Skeletal muscle tissue (tissue), 4 donors: ENCODE measurements around the gene CORO1C. TPM values are rescaled to one million over a fixed set of nuclear protein-coding genes. Genes with fewer than 3 reads are reported as not detected.

Experiments used
- H3K27ac ChIP-seq: one replicate; pipeline ENCODE4 v1.7.0; 2013; ENCODE audit warnings: mild to moderate bottlenecking, low read depth, low read length, inconsistent platforms
- H3K27me3 ChIP-seq, 3 donors: one replicate each; pipeline ENCODE4 v1.7.0; 2013; ENCODE audit warnings: low read length in 3 of 3; ENCODE audit not compliant: control insufficient read depth in 3 of 3, insufficient read depth in 3 of 3
- H3K36me3 ChIP-seq, 3 donors: one replicate each; pipeline ENCODE4 v1.7.0; 2013; ENCODE audit warnings: low read length in 3 of 3; ENCODE audit not compliant: control insufficient read depth in 3 of 3, insufficient read depth in 3 of 3
- H3K4me1 ChIP-seq, 3 donors: one replicate each; pipeline ENCODE4 v1.7.0; 2013; ENCODE audit warnings: low read length in 3 of 3, mild to moderate bottlenecking in 3 of 3; ENCODE audit not compliant: control insufficient read depth in 3 of 3, insufficient read depth in 3 of 3
- H3K4me3 ChIP-seq, 3 donors: one replicate each; pipeline ENCODE4 v1.7.0; 2013; ENCODE audit warnings: low read length in 3 of 3
- H3K9ac ChIP-seq, 3 donors: one replicate each; pipeline ENCODE4 v1.7.0; 2013; ENCODE audit warnings: low read length in 3 of 3, mild to moderate bottlenecking in 3 of 3, moderate library complexity in 2 of 3, low read depth in 1 of 3
- H3K9me3 ChIP-seq, 3 donors: one replicate each; pipeline ENCODE4 v1.7.0; 2013; ENCODE audit warnings: low read length in 3 of 3; ENCODE audit not compliant: control insufficient read depth in 3 of 3
- total RNA-seq: library from RNA; depleted of rRNA; stranded (reverse); fragments of >200 nt; gene quantifications from one replicate; pipeline ENCODE4 v1.2.3, GENCODE V29; 2014
- donor health status: Osteomylitis.

CORO1C gene
- total RNA-seq, 1 donor from 2014 or later, result 154 TPM

DNA sequence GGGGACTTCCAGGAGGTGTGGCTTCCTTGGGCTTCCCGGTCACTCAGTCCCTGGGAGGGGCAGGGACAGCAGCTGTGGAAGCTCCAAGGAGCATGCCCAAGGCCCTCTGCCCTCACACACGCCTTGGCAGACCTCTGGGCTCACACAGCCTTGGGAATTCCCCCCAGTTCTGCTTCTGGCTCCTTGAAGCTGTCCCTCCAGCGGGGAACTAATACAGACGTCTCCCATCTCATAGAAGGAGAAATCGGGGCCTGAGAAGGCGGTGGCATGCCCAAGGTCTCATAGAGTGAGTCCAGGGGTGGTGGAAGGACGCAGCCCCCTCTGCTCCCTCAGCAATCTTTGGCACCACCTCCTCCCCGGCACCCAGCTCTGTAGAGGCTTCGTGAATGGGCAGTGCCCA, 117.8 kb downstream of the CORO1C start:
- H3K4me1 ChIP-seq, result peaks cover 9 to 17% (median 12%) of the 10 kb centered on the region in 3 donors
- H3K9me3 ChIP-seq, result no peaks in the 10 kb centered on the region
- H3K36me3 ChIP-seq, result no peaks in the 10 kb centered on the region
- H3K4me3 ChIP-seq, result no peak overlapping the region
- H3K27me3 ChIP-seq, result peaks cover 3 to 7% (median 5%) of the 10 kb centered on the region in 3 donors
- no peak overlapping the region for H3K9ac ChIP-seq
- no peak overlapping the region for H3K27ac ChIP-seq

GRCh38 chr12:108612788-108613282, 118.5 kb downstream of the CORO1C start:
- no peak overlapping the region for H3K9ac ChIP-seq
- no peaks in the 10 kb centered on the region for H3K36me3 ChIP-seq
- peaks cover 3 to 8% (median 6%) of the 10 kb centered on the region in 3 donors for H3K27me3 ChIP-seq
- H3K9me3 ChIP-seq, result no peaks in the 10 kb centered on the region
- no peak overlapping the region for H3K27ac ChIP-seq
- no peak overlapping the region for H3K4me3 ChIP-seq
- H3K4me1 ChIP-seq, result peaks cover 6 to 15% (median 10%) of the 10 kb centered on the region in 3 donors

GRCh38 chr12:108611884-108612415, 119.4 kb downstream of the CORO1C start:
- peaks cover 6 to 8% (median 7%) of the 10 kb centered on the region in 3 donors for H3K4me1 ChIP-seq
- H3K9me3 ChIP-seq, result no peaks in the 10 kb centered on the region
- peaks cover 3 to 8% (median 6%) of the 10 kb centered on the region in 3 donors for H3K27me3 ChIP-seq
- H3K36me3 ChIP-seq, result no peaks in the 10 kb centered on the region
- no peak overlapping the region for H3K27ac ChIP-seq
- no peak overlapping the region for H3K4me3 ChIP-seq
- no peak overlapping the region for H3K9ac ChIP-seq

- no peak overlapping the region for H3K27ac ChIP-seq
- no peak overlapping the region for H3K4me3 ChIP-seq
- no peak overlapping the region for H3K9ac ChIP-seq
- no peaks in the 10 kb centered on the region for H3K36me3 ChIP-seq
- peaks cover 6 to 7% (median 7%) of the 10 kb centered on the region in 3 donors for H3K4me1 ChIP-seq
- peaks cover 3 to 8% (median 6%) of the 10 kb centered on the region in 3 donors for H3K27me3 ChIP-seq
- no peaks in the 10 kb centered on the region for H3K9me3 ChIP-seq
Observed at GRCh38 chr12:108610856-108611605, 120.3 kb downstream of the CORO1C start.

DNA sequence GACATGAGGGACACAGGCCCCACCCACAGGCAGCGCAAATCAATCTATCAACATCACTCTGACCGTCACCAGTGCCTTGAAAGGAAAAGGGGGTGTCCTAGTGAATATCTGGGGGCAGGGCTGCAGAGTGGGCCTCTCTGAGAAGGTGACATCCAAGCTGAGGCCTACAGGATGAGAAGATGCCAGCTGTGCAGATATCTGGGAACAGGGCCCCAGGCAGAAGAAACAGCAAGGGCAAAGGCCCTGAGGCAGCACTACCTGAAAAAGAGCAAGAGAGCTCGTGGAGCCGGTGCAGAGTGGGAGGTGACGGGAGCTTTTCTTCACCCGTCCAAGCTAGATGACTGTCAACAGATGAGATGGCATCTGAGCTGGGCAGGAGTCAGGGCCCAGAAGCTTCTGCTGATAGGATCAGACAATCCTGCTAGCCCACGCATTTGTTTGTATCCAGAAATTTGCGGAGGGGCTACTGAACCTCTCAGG, 120.9 kb downstream of the CORO1C start:
- H3K36me3 ChIP-seq, result no peaks in the 10 kb centered on the region
- no peaks in the 10 kb centered on the region for H3K9me3 ChIP-seq
- peaks cover 3 to 8% (median 6%) of the 10 kb centered on the region in 3 donors for H3K27me3 ChIP-seq
- no peak overlapping the region for H3K4me3 ChIP-seq
- H3K4me1 ChIP-seq, result peaks cover 6 to 7% (median 7%) of the 10 kb centered on the region in 3 donors
- H3K27ac ChIP-seq, result no peak overlapping the region
- no peak overlapping the region for H3K9ac ChIP-seq

GRCh38 chr12:108609537-108610335, 121.6 kb downstream of the CORO1C start:
- Histone ChIP-seq H3K27me3 (peaks cover 3 to 8% (median 6%) of the 10 kb centered on the region in 3 donors), H3K9ac (no peak overlapping the region), H3K9me3 (no peaks in the 10 kb centered on the region), H3K27ac (no peak overlapping the region), H3K4me3 (no peak overlapping the region), H3K4me1 (peaks cover 6 to 7% (median 7%) of the 10 kb centered on the region in 3 donors), H3K36me3 (no peaks in the 10 kb centered on the region)

DNA sequence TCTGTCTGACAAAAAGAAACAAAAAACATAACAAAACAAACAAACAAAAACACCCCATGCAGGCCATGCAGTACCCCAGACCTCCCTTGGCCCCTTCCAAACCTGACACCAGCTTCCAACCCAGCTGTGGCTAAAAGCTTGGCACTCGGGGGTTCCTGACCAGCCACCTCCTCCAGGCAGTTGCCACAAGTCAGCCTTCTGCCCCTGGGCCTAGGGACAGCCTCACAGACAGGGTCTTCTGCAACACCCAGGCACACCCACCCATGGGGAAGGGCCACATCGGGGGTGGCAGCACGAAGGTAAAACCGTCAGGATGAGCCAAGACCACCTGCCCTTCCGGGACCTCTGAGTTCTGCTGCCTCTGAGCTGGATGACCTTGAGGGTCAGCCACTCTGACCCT, 122.7 kb downstream of the CORO1C start:
- Histone ChIP-seq H3K36me3 (no peaks in the 10 kb centered on the region), H3K27me3 (peaks cover 3 to 8% (median 6%) of the 10 kb centered on the region in 3 donors), H3K9me3 (no peaks in the 10 kb centered on the region), H3K4me3 (no peak overlapping the region), H3K4me1 (peaks cover 6 to 7% (median 7%) of the 10 kb centered on the region in 3 donors), H3K9ac (no peak overlapping the region), H3K27ac (no peak overlapping the region)

- Histone ChIP-seq H3K4me3 (no peak overlapping the region), H3K9me3 (no peaks in the 10 kb centered on the region), H3K9ac (no peak overlapping the region)
Observed at GRCh38 chr12:108607981-108608600, 123.2 kb downstream of the CORO1C start.

GRCh38 chr12:108606492-108606891, 124.8 kb downstream of the CORO1C start:
- Histone ChIP-seq H3K4me3 (no peak overlapping the region), H3K9ac (no peak overlapping the region), H3K27me3 (peaks cover 3 to 4% (median 4%) of the 10 kb centered on the region in 3 donors), H3K27ac (no peak overlapping the region), H3K9me3 (no peaks in the 10 kb centered on the region), H3K36me3 (no peaks in the 10 kb centered on the region), H3K4me1 (peaks cover 6 to 7% (median 7%) of the 10 kb centered on the region in 3 donors)

More at GRCh38 chr12:108607981-108608600, 123.2 kb downstream of the CORO1C start:
- peaks cover 3 to 8% (median 6%) of the 10 kb centered on the region in 3 donors for H3K27me3 ChIP-seq
- H3K36me3 ChIP-seq, result no peaks in the 10 kb centered on the region
- H3K4me1 ChIP-seq, result peaks cover 6 to 7% (median 7%) of the 10 kb centered on the region in 3 donors
- H3K27ac ChIP-seq, result no peak overlapping the region
